GM12864 (cell line): Measurements from ENCODE around the gene LRRN4.
"Not testable (repeated sequence)": the region's sequence is repeated elsewhere in the genome, so short reads cannot be mapped to it uniquely, and the experiment has no call there.

Experiments
- DNase-seq: peaks from one replicate; pipeline ENCODE4 v3.0.0-alpha.2; 2011; ENCODE audit warnings: low read depth
- H3K4me3 ChIP-seq: 2 replicates; pipeline ENCODE4 v1.5.1; 2011; ENCODE audit warnings: mild to moderate bottlenecking, low read depth, low read length, control low read depth
- TF ChIP-seq, protein P1 (sequence below): IDR thresholded peaks from 2 replicates; pipeline ENCODE4 v1.5.1; 2011; ENCODE audit warnings: low read depth, mild to moderate bottlenecking, moderate library complexity, low read length, control low read depth, inconsistent platforms; ENCODE audit errors: missing control alignments

The LRRN4 gene

GRCh38 chr20:6036213-6036612 is 17.6 kb downstream of the LRRN4 start:
- H3K4me3 ChIP-seq, result no peak overlapping the region
- no peak for DNase-seq
- TF ChIP-seq, protein P1, sequence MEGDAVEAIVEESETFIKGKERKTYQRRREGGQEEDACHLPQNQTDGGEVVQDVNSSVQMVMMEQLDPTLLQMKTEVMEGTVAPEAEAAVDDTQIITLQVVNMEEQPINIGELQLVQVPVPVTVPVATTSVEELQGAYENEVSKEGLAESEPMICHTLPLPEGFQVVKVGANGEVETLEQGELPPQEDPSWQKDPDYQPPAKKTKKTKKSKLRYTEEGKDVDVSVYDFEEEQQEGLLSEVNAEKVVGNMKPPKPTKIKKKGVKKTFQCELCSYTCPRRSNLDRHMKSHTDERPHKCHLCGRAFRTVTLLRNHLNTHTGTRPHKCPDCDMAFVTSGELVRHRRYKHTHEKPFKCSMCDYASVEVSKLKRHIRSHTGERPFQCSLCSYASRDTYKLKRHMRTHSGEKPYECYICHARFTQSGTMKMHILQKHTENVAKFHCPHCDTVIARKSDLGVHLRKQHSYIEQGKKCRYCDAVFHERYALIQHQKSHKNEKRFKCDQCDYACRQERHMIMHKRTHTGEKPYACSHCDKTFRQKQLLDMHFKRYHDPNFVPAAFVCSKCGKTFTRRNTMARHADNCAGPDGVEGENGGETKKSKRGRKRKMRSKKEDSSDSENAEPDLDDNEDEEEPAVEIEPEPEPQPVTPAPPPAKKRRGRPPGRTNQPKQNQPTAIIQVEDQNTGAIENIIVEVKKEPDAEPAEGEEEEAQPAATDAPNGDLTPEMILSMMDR, result no peak

DNA sequence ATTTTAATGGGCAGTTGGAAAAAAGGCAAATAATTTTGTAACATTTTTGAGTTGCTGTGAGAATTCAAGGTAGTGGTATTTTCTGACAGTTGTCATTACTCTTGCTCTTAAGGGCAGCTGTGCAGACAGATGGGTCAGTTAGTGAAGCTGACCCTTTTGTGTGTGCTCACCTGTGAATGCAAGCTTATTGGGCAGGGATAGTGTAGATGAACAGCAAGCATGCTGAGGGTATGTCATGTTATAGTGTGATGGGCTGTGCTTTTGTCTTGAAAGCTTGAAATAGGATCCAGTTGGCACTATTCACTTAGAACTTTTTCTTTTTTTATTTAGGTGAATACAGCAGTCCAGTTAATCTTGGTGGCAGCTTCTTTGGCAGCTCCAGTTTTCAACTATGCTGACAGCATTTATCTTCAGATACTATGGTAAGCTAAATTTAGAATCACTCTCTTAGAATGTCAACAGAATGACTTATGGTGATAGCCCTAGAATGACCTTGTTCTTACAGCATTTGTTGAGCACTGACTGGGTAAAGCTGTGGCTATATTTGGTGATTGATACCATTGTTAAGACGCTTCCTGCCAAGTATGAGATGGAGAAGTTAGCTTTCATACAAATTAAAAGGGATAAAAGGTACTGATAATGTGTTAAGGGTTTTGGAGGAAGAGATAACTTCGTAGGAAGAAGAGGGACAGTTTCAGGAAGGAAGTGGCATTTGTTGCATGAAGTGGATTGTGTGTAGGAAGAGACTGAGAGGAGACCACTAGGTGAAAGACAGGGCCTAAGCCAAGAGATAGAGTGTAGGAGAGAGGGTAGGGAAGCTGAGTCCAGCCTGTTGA is 19.5 kb downstream of the LRRN4 start:
- DNase-seq, result no peak
- H3K4me3 ChIP-seq, result no peak overlapping the region
- TF ChIP-seq, protein P1, result no peak

GRCh38 chr20:6032907-6033306 is 21.0 kb downstream of the LRRN4 start:
- not testable (repeated sequence) for H3K4me3 ChIP-seq

DNA sequence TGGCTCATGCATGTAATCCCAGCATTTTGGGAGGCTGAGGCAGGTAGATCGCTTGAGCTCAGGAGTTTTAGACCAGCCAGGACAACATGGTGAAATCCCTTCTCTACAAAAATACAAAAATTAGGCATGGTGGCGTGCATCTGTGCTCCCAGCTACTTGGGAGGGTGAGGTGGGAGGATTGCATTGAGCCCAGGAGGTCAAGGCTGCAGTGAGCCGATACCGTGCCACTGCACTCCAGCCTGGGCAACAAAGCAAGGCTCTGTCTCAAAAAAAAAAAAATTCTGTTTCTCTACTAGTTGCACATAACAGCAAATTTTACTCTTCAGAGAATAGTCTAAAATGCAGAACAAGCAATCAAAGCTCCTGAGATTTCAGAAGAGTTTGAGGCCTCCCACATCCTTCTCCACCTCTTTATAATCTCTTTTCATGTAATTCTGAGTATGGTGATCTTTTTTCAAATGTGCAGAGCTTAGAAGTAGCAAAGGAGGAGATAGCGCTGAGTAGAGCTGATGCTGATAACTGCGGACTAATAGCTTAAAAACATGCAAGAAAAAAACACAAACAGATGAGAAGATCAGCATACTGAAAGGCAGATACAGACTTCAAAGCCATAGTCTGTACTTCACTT is 23.3 kb downstream of the LRRN4 start:
- no peak overlapping the region for H3K4me3 ChIP-seq
- TF ChIP-seq, protein P1, result no peak
- no peak for DNase-seq

More at GRCh38 chr20:6032907-6033306, 21.0 kb downstream of the LRRN4 start:
- not testable (repeated sequence) for DNase-seq

DNA sequence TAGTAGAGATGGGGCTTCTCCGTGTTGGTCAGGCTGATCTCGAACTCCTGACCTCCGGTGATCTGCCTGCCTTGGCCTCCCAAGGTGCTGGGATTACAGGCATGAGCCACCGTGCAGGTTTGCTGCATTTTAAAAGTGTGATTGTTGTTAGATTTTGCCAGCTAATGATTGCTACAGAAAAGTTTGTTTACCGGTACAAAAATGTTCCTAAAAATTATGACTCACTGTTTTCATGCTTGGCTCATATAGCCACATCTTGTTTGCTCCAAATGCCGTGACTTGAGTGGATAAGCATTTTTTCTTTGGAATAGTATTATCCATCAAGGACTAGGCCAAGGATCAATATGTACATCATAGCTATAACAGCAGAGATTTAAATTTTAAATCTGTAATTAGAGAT is 24.3 kb downstream of the LRRN4 start:
- no peak for DNase-seq
- no peak overlapping the region for H3K4me3 ChIP-seq
- TF ChIP-seq, protein P1, result no peak

DNA sequence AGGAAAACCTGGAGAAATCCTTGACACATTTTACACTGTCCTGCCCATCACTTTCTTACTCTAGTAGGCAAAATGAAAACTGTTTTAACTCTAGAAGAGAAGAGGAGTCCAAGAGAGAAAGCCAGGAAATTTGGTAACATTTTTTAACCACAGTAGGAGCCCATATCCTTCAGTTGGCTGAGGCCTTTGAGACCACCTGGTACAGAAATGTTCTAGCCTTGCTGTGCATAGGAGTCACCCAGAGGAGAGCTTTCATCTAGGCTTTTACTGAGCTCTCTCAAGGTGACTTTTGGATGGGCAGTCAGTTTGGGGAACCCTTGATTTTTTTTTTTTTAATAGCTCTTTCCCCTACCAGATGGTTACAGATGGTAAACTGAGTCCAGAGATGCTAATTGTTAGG is 25.0 kb downstream of the LRRN4 start:
- TF ChIP-seq, protein P1, result no peak
- H3K4me3 ChIP-seq, result no peak overlapping the region
- DNase-seq, result no peak

DNA sequence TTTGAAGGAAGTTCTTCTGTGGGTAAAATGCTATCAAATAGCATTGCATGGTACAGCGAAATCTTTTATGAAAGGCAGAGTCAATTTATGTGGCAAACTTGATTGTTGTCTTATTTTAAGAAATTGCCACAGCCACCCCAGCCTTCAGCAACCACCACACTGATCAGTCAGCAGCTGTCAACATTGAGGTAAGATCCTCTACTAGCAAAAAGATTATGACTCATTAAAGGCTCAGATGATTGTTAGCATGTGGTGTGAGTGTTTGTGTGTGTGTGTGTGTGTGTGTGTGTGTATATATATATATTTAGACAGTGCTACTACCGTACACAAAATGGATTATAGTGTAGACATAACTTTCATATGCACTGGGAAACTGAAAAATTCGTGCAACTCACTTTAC is 27.8 kb downstream of the LRRN4 start:
- DNase-seq, result no peak
- no peak overlapping the region for H3K4me3 ChIP-seq
- TF ChIP-seq, protein P1, result no peak
